T-helper 22 cell (primary cell): ENCODE results near the gene TSPAN9.

ENCODE experiments used
- DNase-seq: peaks from one replicate; pipeline ENCODE4 v3.0.0-alpha.2; 2020; ENCODE audit warnings: low read depth

TSPAN9 gene

GRCh38 chr12:3316776-3317480 is 239.7 kb downstream of the TSPAN9 start:
- no peak for DNase-seq

- no peak for DNase-seq
Measured at GRCh38 chr12:3317481-3317815, 240.3 kb downstream of the TSPAN9 start.

DNA sequence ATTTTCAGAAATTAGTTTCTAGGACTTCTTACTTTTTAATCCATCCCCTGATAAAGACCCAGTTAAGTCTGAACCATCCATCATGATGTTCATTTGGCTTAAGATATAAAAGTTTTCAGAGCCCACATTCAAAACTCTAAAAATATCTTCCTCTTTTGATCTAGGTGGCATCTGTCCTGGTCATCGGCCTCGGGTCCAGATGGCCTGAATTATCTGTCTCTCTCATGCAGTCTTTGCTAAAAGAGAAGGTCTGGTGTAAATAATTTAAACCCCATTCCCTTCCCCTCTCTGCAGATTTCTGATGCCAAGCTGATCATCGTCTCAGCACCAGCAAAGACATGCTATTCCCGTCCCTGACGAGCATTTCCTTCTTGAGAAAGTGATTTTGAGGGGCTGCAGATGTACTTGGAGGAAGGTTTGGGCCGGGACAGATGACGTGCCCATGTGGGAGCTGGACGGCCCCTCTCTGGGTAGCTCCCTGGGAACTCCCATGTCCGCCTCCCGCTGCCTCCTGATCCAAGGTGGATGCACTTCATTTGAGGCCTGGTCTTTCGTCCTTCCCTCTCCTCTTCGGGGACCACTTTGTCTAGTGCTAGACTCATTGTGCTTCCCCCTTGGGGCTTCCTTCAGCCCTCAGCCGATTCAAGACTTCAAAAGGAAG is 240.8 kb downstream of the TSPAN9 start:
- DNase-seq: no peak

DNA sequence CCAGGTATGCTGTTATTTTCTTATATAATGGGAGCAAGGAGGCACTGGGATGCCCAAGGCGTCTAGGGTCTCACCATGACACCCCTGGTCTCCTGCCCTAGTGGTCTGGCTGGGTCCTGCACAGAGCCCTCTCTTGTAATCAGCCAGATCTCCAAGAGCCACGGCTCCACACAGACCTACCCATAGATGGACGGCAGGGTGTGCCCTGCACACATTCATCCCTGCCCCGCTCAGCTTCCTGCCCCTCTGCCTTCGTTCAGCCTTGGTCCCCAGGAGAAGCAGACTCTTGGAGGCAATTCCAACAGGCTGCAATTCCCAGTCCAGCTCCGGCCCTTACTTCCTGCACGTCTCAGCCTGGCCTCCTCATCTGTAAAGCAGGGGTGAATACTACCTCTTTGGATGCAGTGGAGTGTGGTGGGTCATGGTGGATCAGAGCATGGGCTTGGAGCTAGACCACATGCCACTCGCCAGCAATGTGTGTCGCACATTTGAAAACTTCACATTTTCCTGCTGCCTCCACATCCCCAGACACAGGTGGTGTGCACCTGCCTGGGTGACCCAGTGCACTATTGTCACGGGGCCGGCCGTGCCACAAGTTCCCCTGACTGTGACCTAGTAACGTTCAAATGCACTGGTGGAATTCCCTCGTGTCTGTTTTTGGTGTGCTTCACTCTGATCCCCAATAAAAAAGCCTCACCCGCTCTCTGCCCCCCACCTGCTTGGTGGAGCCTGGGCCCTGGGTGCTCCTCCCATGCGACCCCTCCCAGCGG is 242.7 kb downstream of the TSPAN9 start:
- no peak for DNase-seq

DNA sequence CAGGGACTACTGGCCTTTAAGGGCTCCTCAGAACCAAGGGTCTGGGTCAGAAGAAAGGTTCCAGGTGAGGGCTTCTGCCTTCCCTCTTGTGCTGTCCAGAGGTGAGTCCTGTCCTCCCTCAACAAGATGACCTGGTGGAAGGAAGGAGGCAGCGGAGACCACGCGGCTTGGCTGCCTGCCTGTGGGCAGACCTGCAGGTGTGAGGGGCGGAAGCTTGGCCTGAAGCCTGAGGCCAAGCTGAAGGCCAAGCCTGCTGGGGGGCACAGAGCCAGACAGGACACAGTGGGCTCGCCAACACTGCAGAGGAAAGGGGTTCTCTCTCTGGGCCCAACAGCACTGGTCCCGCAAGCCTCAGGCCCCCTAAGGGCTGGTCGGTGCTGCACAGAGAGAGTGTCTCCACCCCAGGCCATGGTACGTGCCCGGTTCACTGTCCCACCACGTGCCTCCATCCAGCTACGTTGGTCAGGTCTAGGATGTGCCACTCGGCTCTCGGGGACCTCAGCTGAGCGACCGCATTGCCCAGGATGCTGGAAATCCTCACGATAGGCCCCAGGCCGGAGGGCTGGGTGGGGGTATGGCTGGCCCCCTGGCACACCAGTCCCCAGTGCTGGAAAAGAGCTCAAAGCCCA is 243.8 kb downstream of the TSPAN9 start:
- DNase-seq: no peak

DNA sequence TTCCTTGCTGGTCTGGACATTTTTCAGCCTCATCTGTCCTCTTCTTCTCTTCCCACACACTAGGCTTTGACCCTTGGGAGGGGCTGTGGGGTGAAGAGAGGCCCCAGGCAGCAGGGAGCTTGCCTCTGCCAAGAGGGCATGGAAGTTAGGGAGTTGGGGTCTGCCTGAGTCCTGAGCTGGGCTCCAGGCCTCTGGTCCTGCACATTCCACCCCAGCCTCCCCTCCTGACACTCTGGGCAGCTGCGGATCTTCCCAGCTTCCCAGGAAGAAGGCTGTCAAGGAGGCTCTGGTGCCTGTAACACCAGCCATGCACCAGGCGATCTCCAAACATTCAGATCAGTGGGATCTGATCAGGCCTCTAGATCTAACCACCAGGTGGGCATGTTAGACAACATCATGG is 244.7 kb downstream of the TSPAN9 start:
- no peak for DNase-seq

GRCh38 chr12:3323002-3323685 is 246.0 kb downstream of the TSPAN9 start:
- DNase-seq: no peak

GRCh38 chr12:3325736-3326135 is 248.6 kb downstream of the TSPAN9 start:
- no peak for DNase-seq

DNA sequence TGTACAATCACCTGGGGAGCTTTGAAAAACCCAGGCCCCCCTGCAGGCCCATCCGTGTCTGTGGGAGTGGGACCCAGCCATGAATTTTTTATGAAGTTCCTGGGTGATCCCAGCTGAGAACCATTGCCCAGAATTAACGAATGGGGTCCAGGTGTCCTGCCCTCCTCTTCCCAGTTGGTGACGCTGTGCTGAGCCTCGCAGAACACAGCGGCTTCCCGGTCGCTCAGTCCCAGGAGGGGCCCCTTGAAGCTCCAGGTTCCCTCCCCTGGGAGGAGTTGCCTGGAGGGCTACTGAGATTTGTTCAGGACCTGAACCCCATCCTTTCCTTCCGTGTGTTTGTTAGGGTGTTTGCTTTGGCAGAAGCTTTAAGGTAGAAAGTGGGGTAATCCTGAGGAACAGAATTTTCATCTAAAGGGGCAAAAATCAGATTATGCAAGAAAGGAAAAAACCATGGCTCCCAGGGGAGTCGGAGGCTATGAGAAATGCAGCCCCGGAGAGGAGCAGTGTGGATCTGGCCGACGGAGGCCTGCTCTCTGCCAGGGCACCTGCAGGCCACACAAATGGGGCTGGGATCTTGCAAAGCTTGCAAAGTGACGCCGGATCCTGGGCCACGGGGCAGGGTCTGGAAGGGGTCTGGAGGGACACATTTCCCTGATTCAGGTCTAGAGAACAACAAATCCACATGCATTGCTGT is 249.1 kb downstream of the TSPAN9 start:
- DNase-seq: no peak

- no peak for DNase-seq
Measured at GRCh38 chr12:3326850-3327780, 249.9 kb downstream of the TSPAN9 start.

GRCh38 chr12:3328081-3328480 is 250.9 kb downstream of the TSPAN9 start:
- no peak for DNase-seq

DNA sequence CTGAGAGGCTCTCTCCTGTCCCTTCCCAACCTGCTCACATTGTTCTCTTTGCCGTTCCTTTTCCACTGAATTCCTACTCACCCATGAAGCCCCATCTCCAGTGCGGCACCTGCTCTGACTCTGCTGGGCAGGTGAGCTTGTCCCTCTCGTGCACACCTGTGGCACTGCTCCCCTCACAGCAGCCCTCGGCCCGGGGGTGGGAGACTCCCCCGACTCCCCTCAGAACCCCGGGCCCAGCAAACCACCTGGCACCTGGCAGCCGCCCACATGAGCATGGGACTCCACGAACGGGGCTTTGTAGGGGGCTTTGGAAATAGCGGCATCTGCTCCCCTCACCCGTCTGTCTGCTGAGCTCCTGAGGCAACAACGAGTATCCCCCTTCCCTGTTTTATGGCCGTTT is 251.4 kb downstream of the TSPAN9 start:
- DNase-seq: no peak

GRCh38 chr12:3329361-3329760 is 252.2 kb downstream of the TSPAN9 start:
- DNase-seq: no peak

- DNase-seq: no peak
Measured at GRCh38 chr12:3330976-3331510, 253.9 kb downstream of the TSPAN9 start.

GRCh38 chr12:3332188-3332587 is 255.0 kb downstream of the TSPAN9 start:
- DNase-seq: no peak

- DNase-seq: no peak
Measured at GRCh38 chr12:3333583-3333982, 256.4 kb downstream of the TSPAN9 start.

DNA sequence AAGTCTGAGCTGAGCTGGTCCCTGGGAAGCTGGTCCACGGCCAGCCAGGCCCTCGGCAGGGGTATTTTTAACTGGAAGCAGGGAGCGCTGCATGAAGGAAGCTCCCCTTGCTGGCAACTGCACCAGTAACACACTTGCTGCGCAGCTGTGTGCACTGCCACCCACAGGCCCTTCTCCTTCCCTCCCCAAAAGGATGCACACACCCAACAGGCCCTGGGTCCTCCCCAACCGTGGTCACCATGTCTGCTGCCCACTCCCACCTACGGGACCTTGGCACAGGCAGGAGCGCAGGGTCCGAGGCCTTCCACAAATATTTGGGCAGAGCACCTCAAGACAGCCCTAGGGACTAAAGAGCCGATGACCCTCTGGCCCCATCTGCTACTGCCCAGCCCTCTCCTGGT is 256.8 kb downstream of the TSPAN9 start:
- no peak for DNase-seq

DNA sequence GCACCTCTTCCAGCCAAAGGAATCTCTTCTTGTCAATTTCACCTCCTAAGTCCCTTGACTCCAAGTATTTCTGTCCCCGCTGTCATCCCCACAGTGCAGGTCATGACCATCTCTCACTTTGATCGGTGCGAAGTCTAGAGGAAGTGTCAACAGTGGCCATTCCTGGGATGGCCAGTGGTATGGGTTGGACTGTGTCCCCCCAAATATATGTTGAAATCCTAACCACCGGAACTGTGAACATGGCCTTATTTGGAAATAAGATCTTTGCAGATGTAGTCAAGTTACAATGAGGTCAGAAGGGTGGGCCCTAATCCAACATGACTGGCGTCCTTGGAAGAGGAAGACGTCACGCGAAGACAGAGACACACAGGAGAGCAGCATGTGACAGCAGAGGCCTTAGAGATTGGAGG is 257.9 kb downstream of the TSPAN9 start:
- DNase-seq: no peak
